GM12864 (cell line): ENCODE measurements around the gene MED27.

ENCODE experiments used
- DNase-seq: peaks from one replicate; pipeline ENCODE4 v3.0.0-alpha.2; 2011; ENCODE audit warnings: low read depth
- H3K4me3 ChIP-seq: 2 replicates; pipeline ENCODE4 v1.5.1; 2011; ENCODE audit warnings: mild to moderate bottlenecking, low read depth, low read length, control low read depth
- CTCF ChIP-seq: IDR thresholded peaks from 2 replicates; pipeline ENCODE4 v1.5.1; 2011; ENCODE audit warnings: low read depth, mild to moderate bottlenecking, moderate library complexity, low read length, control low read depth, inconsistent platforms; ENCODE audit errors: missing control alignments

Gene MED27

DNA sequence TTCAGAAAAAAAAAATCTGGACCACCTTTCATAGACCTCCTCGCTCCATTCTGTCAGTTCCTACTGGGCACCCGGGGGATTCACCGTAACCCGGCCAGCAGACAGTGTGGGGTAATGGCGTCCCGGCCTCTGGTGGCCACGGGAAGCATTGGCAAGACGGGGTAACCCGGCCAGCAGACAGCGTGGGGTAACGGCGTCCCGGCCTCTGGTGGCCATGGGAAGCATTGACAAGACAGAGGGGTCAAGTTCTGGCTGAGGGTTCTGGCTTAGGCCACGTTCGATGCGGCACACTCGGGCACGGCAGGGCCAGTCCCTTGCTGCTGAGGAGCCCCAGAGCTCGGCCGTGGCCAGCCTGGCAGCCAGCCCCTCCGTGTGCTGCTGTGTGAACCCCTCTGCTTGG is 223.6 kb downstream of the MED27 start:
- TF ChIP-seq CTCF = no peak
- DNase-seq = no peak
- no peak overlapping the region for H3K4me3 ChIP-seq

DNA sequence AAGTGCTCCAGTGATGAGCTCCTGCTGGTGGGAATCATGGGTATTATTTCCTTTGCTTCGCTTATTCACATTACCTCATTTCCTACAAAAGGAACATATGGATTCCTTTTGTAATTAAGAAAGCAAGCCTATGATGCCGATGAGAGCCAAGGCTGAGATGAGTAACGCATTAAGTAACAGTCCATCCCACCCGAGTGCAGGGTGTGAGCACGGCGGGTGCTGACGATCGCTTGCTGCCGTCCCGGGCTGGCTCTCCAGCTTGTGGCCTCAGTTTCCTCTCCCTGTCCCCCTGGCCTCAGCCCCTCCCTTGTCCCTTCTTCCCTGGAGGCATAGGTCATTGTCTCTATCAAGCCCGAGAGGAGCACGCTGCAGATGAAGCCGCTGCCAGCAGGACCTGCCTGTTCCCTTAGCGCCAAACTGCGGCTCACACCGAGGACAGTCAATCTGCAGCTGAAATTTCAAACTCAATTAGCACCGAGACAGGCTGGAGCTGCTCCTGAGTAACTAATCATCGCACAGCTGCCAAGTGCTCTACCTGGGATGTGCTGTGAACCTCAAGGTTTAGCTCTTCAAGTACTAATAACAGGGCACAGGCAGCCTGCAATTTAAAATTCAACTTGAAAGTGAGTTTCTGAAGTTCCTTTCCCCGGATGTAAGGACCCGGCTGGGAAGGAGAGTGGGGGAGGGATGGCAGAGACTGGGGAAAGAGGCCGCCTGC is 224.6 kb downstream of the MED27 start:
- DNase-seq = no peak
- TF ChIP-seq CTCF = no peak
- H3K4me3 ChIP-seq = no peak overlapping the region

GRCh38 chr9:131854334-131854733 is 225.3 kb downstream of the MED27 start:
- no peak for DNase-seq
- TF ChIP-seq CTCF = no peak
- no peak overlapping the region for H3K4me3 ChIP-seq

DNA sequence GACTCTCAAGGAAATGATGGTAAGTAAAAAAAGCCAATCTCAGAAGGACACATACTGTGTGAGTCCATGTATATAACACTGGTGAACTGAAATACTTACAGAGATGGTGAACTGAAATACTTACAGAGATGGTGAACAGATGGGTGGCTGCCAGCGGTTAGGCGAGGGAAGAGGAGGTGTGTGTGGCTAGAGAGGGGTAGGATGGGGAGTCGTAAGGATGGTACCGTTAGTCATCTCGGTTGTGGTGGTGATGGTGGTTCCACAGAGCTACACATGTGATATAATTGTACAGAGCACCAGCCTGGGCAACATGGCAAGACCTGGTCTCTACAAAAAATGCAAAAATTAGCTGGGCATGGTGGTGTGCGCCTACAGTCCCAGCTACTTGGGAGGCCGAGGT is 226.2 kb downstream of the MED27 start:
- no peak for DNase-seq
- no peak overlapping the region for H3K4me3 ChIP-seq
- no peak for TF ChIP-seq CTCF

GRCh38 chr9:131851414-131851813 is 228.3 kb downstream of the MED27 start:
- no peak overlapping the region for H3K4me3 ChIP-seq
- DNase-seq = no peak
- no peak for TF ChIP-seq CTCF

DNA sequence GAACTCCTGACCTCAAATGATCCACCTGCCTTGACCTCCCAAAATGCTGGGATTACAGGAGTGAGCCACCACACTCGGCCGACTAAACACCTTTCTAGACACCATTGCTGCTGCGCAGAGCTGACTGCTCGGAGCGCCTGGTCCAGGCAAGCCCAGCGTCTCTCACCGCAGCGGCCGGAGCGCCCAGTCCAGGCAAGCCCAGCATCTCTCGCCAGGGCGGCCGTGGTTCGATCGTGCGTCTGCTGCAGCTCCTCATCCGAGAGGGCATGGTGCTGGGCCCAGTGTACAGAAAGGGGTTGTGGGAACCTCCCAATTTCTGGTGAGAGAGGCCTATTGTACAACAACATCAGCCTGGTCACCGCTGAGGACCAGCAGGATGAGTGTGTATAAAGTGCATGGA is 230.3 kb downstream of the MED27 start:
- DNase-seq = no peak
- TF ChIP-seq CTCF = no peak
- no peak overlapping the region for H3K4me3 ChIP-seq

DNA sequence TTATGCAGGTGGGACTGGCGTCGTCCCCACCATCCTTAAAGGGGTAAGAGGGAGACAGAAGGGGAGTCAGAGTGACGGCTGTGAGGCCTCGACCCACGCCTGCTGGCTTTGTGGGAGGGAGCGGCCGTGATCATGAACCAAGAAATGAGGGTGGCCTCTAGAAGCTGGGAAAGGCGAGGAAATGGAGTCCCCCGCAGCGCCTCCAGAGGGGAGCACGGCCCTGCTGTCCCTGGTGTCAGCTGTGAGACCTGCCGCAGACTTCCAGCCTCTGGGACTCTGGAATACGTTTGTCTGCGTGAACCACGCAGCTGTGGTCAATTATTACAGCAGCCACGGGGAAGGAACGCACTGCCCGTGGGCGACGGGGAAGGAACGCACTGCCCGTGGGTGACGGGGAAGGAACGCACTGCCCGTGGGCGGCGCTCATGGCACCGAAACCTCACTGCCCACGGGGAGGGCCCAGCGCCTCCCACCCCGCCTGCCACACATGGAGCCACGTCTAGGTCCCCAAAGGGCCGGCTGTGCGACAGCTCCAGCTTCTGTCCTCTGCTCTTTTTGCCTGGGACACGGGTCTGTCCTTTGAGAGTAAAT is 231.0 kb downstream of the MED27 start:
- DNase-seq = no peak
- no peak for TF ChIP-seq CTCF
- H3K4me3 ChIP-seq = no peak overlapping the region
